PC-3 (cell line): ENCODE measurements around the gene C16orf95. TPM values are rescaled to one million over a fixed set of nuclear protein-coding genes. Genes with fewer than 3 reads are reported as not detected.

Experiments used
- ATAC-seq: fragments of 200-7000 bp; cut with Tn5 transposase; 2 replicates; pipeline ENCODE4 v1.9.1; 2020; ENCODE audit warnings: mild to moderate bottlenecking, moderate library complexity
- BruUV-seq: library from RNA; stranded (reverse); fragments of 400-500 nt; replicated peaks from 2 replicates; lab custom pipeline; 2021; lab: Mats Ljungman, UMichigan
- CTCF ChIA-PET: fragments of 300-600 bp; sonication (Branson Sonifier 250); formaldehyde crosslinking; loops from one replicate; lab custom pipeline; 2022; ENCODE audit warnings: antibody characterized with exemption; lab: Charles Lee
- POLR2A ChIA-PET: fragments of 300-600 bp; sonication (Branson Sonifier 250); formaldehyde crosslinking; loops from one replicate; lab custom pipeline; 2022; ENCODE audit warnings: antibody characterized with exemption; ENCODE audit not compliant: unreplicated experiment; lab: Charles Lee
- DNase-seq: peaks from one replicate; pipeline ENCODE4 v3.0.0-alpha.2; 2015
- H2AFZ ChIP-seq: fragments of 300-600 bp; sonication (generic); 2 replicates; pipeline ENCODE4 v1.6.0; 2016; ENCODE audit warnings: antibody characterized with exemption, low read length
- H3F3A ChIP-seq: fragments of 300-600 bp; sonication (generic); one replicate; pipeline ENCODE4 v1.6.0; 2017; ENCODE audit warnings: antibody characterized with exemption, low read length, control low read depth, mild to moderate bottlenecking; ENCODE audit not compliant: unreplicated experiment
- H3K27ac ChIP-seq: fragments of 300-600 bp; sonication (generic); 2 replicates; pipeline ENCODE4 v1.5.1; 2016; ENCODE audit warnings: mild to moderate bottlenecking, low read length
- H3K27me3 ChIP-seq: fragments of 300-600 bp; sonication (generic); 2 replicates; pipeline ENCODE4 v1.6.1; 2016; ENCODE audit warnings: low read length, mixed read lengths
- H3K36me3 ChIP-seq: fragments of 300-600 bp; sonication (generic); 2 replicates; pipeline ENCODE4 v1.6.1; 2016; ENCODE audit warnings: low read depth, mixed run types, low read length, mixed read lengths
- H3K4me1 ChIP-seq: fragments of 300-600 bp; sonication (generic); 2 replicates; pipeline ENCODE4 v1.5.1; 2016; ENCODE audit warnings: low read length; ENCODE audit not compliant: insufficient read depth
- H3K4me2 ChIP-seq: fragments of 300-600 bp; sonication (generic); 2 replicates; pipeline ENCODE4 v1.6.0; 2016; ENCODE audit warnings: low read length
- H3K4me3 ChIP-seq: fragments of 300-600 bp; sonication (generic); 2 replicates; pipeline ENCODE4 v1.5.1; 2016; ENCODE audit warnings: mild to moderate bottlenecking, low read length, mixed read lengths
- H3K79me2 ChIP-seq: fragments of 300-600 bp; sonication (generic); 2 replicates; pipeline ENCODE4 v1.6.1; 2017; ENCODE audit warnings: low read length, mixed read lengths
- H3K9ac ChIP-seq: fragments of 300-600 bp; sonication (generic); 2 replicates; pipeline ENCODE4 v1.6.0; 2016; ENCODE audit warnings: mild to moderate bottlenecking, low read length
- H3K9me2 ChIP-seq: fragments of 300-600 bp; sonication (generic); replicated peaks from 2 replicates; pipeline ENCODE4 v1.6.1; 2016; ENCODE audit warnings: mixed run types, low read length, mixed read lengths
- H3K9me3 ChIP-seq: fragments of 300-600 bp; sonication (generic); 2 replicates; pipeline ENCODE4 v1.6.1; 2016; ENCODE audit warnings: low read length, mixed read lengths
- H4K20me1 ChIP-seq: fragments of 300-600 bp; sonication (generic); 2 replicates; pipeline ENCODE4 v1.6.1; 2016; ENCODE audit warnings: low read length, mixed read lengths
- CTCF ChIP-seq: fragments of 300-600 bp; sonication (generic); conservative IDR thresholded peaks from 2 replicates; pipeline ENCODE4 v1.5.1; 2017; ENCODE audit warnings: antibody characterized with exemption, low read depth, mild to moderate bottlenecking, low read length
- EZH2 ChIP-seq: fragments of 300-600 bp; sonication (generic); IDR thresholded peaks from one replicate; pipeline ENCODE4 v1.6.1; 2017; ENCODE audit warnings: antibody characterized with exemption, mild to moderate bottlenecking, low read length; ENCODE audit not compliant: unreplicated experiment
- EZH2phosphoT487 ChIP-seq: fragments of 300-600 bp; sonication (generic); IDR thresholded peaks from 2 replicates; pipeline ENCODE4 v1.6.1; 2018; ENCODE audit warnings: mild to moderate bottlenecking, antibody characterized with exemption, low read length, borderline replicate concordance
- intact Hi-C: fragments of 100-400 bp; cut with micrococcal nuclease; formaldehyde crosslinking; loops from 2 replicates; pipeline ENCODE4 v1.9.0; 2023
- total RNA-seq: library from RNA; depleted of rRNA; stranded (reverse); fragments of >200 nt; gene quantifications from 2 replicates; pipeline ENCODE4 v1.2.3, GENCODE V29; 2014

C16orf95 gene
- total RNA-seq, 1 experiment from 2014 or later: 2.4 TPM

GRCh38 chr16:87255866-87256265, 61.3 kb downstream of the C16orf95 start:
- Histone ChIP-seq H3K27ac (no peak overlapping the region), H3K27me3 (no peaks in the 10 kb centered on the region), H2AFZ (no peak overlapping the region), H3K9me2 (no peaks in the 10 kb centered on the region), H3K9ac (no peak overlapping the region), H3K9me3 (no peaks in the 10 kb centered on the region), H3K4me2 (no peak overlapping the region), H3K36me3 (no peaks in the 10 kb centered on the region), H3F3A (no peaks in the 10 kb centered on the region), H3K4me3 (no peak overlapping the region), H3K79me2 (no peaks in the 10 kb centered on the region), H3K4me1 (no peaks in the 10 kb centered on the region), H4K20me1 (no peaks in the 10 kb centered on the region)
- ATAC-seq (no peak), DNase-seq (no peak)
- intact Hi-C loops: no loop called here
- POLR2A ChIA-PET: no interaction called here
- TF ChIP-seq CTCF (no peak), EZH2phosphoT487 (no peak), EZH2 (no peak)
- no TSS peak for BruUV-seq
- CTCF ChIA-PET: no interaction called here

GRCh38 chr16:87254734-87255133, 62.5 kb downstream of the C16orf95 start:
- no TSS peak for BruUV-seq
- no peak for DNase-seq
- no peak for TF ChIP-seq EZH2
- no peak for TF ChIP-seq EZH2phosphoT487
- TF ChIP-seq CTCF: no peak
- no peak overlapping the region for H2AFZ ChIP-seq
- ChIA-PET POLR2A (no interaction called here), CTCF (no interaction called here)
- H3K27me3 ChIP-seq: no peaks in the 10 kb centered on the region
- H3F3A ChIP-seq: no peaks in the 10 kb centered on the region
- no peaks in the 10 kb centered on the region for H3K9me2 ChIP-seq
- no peak overlapping the region for H3K9ac ChIP-seq
- no peak for ATAC-seq
- H4K20me1 ChIP-seq: no peaks in the 10 kb centered on the region
- no peak overlapping the region for H3K27ac ChIP-seq
- H3K4me3 ChIP-seq: no peak overlapping the region
- no peaks in the 10 kb centered on the region for H3K4me1 ChIP-seq
- H3K4me2 ChIP-seq: no peak overlapping the region
- no peaks in the 10 kb centered on the region for H3K36me3 ChIP-seq
- H3K9me3 ChIP-seq: no peaks in the 10 kb centered on the region
- intact Hi-C loops: no loop called here
- H3K79me2 ChIP-seq: no peaks in the 10 kb centered on the region

- DNase-seq: no peak
- H2AFZ ChIP-seq: no peak overlapping the region
- no peaks in the 10 kb centered on the region for H3K9me2 ChIP-seq
- intact Hi-C loops: no loop called here
- H3K4me1 ChIP-seq: no peaks in the 10 kb centered on the region
- H3K36me3 ChIP-seq: no peaks in the 10 kb centered on the region
- no peak for ATAC-seq
- no peaks in the 10 kb centered on the region for H3K79me2 ChIP-seq
- TF ChIP-seq EZH2phosphoT487 (no peak), CTCF (no peak), EZH2 (no peak)
- no peak overlapping the region for H3K27ac ChIP-seq
- H3K4me2 ChIP-seq: no peak overlapping the region
- no peaks in the 10 kb centered on the region for H3K27me3 ChIP-seq
- ChIA-PET CTCF (no interaction called here), POLR2A (no interaction called here)
- no peaks in the 10 kb centered on the region for H3K9me3 ChIP-seq
- no peak overlapping the region for H3K4me3 ChIP-seq
- H4K20me1 ChIP-seq: no peaks in the 10 kb centered on the region
- no peaks in the 10 kb centered on the region for H3F3A ChIP-seq
- BruUV-seq: no TSS peak
- no peak overlapping the region for H3K9ac ChIP-seq
Measured at GRCh38 chr16:87254296-87254695, 62.9 kb downstream of the C16orf95 start.
